Esophagus squamous epithelium (tissue), 5 donors: ENCODE measurements around the gene CEMIP. TPM values are rescaled to one million over a fixed set of nuclear protein-coding genes. Genes with fewer than 3 reads are reported as not detected.

Experiments used
- DNase-seq: peaks from one replicate; lab custom pipeline; 2025; lab: John Stamatoyannopoulos, UW
- H3K27ac ChIP-seq, 4 donors: fragments of 200-600 bp; sonication (generic); one replicate each; pipeline ENCODE4 v1.5.1; 2016 to 2019; ENCODE audit warnings: mild to moderate bottlenecking in 1 of 4
- H3K27me3 ChIP-seq, 4 donors: fragments of 200-600 bp; sonication (generic); 1 replicate in 3 of 4; 2 replicates in 1 of 4; pipeline versions ENCODE4 v1.5.1 to v1.6.0; 2017 to 2021; ENCODE audit warnings: antibody characterized with exemption in 1 of 4
- H3K36me3 ChIP-seq, 3 donors: fragments of 200-600 bp; sonication (generic); one replicate each; pipeline ENCODE4 v1.5.1; 2016 to 2019
- H3K4me1 ChIP-seq, 3 donors: fragments of 200-600 bp; sonication (generic); one replicate each; pipeline ENCODE4 v1.5.1; 2017 to 2019
- H3K4me3 ChIP-seq, 4 donors: fragments of 200-600 bp; sonication (generic); 1 replicate in 3 of 4; 2 replicates in 1 of 4; pipeline ENCODE4 v1.5.1; 2016 to 2019; ENCODE audit warnings: mild to moderate bottlenecking in 2 of 4, moderate library complexity in 1 of 4
- H3K9me3 ChIP-seq, 3 donors: fragments of 200-600 bp; sonication (generic); one replicate each; pipeline ENCODE4 v1.5.1; 2016 to 2019
- POLR2A ChIP-seq, 4 donors: fragments of 450-650 bp; IDR thresholded peaks; one replicate each; pipeline ENCODE4 v1.6.1; 2017; ENCODE audit warnings: antibody characterized with exemption in 4 of 4, mild to moderate bottlenecking in 4 of 4, moderate library complexity in 3 of 4
- WGBS, 2 donors: methylation state at CpG; one replicate each; pipeline ENCODE4 v1.1.5; 2018; 5-methylcytosine and 5-hydroxymethylcytosine counted together
- intact Hi-C: fragments of 100-400 bp; cut with DNase I; formaldehyde crosslinking; loops from one replicate; pipeline ENCODE4 v1.15.0; 2022
- total RNA-seq, 4 donors: library from RNA; depleted of rRNA; stranded (reverse); fragments of >200 nt; gene quantifications; one replicate each; pipeline ENCODE4 v1.1.0, GENCODE V29; 2016
- TF ChIP-seq, protein P1 (sequence below), 6 experiments: fragments of 450-650 bp in 4 of 6; fragments of 200-600 bp in 2 of 6; sonication (generic) in 2 of 6; IDR thresholded peaks; one replicate each; pipeline ENCODE4 v1.5.1; 2016 to 2019; ENCODE audit warnings: antibody characterized with exemption in 6 of 6, mild to moderate bottlenecking in 4 of 6, moderate library complexity in 4 of 6
- donor health status: DM: yes; HTN: yes; CAD: no.

CEMIP gene
- total RNA-seq, 4 donors from 2014 or later: 2.8 to 13.5 (median 7.6) TPM

DNA sequence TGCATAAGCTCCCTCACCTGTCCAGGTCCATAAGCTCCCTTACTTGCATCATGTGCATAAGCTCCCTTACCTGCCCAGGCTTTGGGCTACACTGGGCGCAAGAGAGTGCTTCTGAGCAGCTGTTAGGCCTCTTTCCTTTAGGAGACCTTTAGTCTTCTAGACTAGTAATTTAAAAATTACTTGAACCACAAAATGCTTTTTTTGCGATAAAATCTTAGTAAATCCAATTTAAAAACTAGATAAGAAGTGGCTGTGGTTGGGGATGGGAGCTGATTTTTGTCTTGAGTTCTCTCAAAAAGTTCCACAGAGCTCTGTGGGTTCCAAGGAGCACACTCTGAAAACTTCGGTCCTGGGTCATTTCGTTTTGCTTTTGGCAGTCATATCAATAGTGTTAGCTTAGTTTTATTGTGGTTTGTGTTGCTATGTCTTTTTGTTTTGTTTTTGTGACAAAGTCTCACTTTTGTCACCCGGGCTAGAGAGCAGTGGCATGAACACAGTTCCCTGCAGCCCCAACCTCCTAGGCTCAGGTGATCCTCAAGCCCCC, 6.7 kb downstream of the CEMIP start:
- peaks cover 0 to 25% (median 0%) of the 10 kb centered on the region in 3 donors for H3K36me3 ChIP-seq
- intact Hi-C loops: loop anchor here (10.0 kb wide), 2 partner anchors 149 to 179 kb away; no protein-coding TSS in a partner anchor
- no peak overlapping the region for H3K4me3 ChIP-seq
- no peak overlapping the region for H3K27ac ChIP-seq
- H3K9me3 ChIP-seq: no peaks in the 10 kb centered on the region
- H3K27me3 ChIP-seq: peaks cover 0 to 15% (median 0%) of the 10 kb centered on the region in 4 donors
- 84 to 88% methylated on average over 5 of the region's 5 CpGs for WGBS, 2 donors
- peaks cover under 1 to 6% (median 2%) of the 10 kb centered on the region in 3 donors for H3K4me1 ChIP-seq
- no peak for DNase-seq
- TF ChIP-seq, protein P1, sequence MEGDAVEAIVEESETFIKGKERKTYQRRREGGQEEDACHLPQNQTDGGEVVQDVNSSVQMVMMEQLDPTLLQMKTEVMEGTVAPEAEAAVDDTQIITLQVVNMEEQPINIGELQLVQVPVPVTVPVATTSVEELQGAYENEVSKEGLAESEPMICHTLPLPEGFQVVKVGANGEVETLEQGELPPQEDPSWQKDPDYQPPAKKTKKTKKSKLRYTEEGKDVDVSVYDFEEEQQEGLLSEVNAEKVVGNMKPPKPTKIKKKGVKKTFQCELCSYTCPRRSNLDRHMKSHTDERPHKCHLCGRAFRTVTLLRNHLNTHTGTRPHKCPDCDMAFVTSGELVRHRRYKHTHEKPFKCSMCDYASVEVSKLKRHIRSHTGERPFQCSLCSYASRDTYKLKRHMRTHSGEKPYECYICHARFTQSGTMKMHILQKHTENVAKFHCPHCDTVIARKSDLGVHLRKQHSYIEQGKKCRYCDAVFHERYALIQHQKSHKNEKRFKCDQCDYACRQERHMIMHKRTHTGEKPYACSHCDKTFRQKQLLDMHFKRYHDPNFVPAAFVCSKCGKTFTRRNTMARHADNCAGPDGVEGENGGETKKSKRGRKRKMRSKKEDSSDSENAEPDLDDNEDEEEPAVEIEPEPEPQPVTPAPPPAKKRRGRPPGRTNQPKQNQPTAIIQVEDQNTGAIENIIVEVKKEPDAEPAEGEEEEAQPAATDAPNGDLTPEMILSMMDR (IDR thresholded peaks at IDR 0.05): no peak
- no peak for TF ChIP-seq POLR2A (IDR thresholded peaks at IDR 0.05)

DNA sequence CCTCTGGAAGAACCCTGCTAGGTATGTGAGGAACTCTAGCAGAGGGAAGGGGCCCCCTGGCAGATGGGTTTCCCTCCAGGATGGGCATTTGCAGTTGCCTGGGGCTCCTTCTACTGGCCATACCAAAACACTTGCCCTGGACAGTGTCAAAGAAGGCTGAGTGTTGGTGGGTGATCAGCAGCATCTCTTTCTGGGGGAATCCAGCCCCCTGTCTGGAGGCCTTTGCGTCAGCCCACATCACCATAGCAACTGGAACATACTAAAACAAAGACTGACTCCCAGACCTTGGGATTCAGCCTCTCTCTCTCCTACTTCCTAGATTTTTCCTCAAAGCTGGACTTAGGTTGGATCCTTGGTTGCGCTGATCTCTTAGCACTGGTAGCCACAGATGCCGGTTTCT, 8.1 kb downstream of the CEMIP start:
- no peak overlapping the region for H3K4me3 ChIP-seq
- peaks cover 0 to 2% (median 0%) of the 10 kb centered on the region in 4 donors for H3K27me3 ChIP-seq
- DNase-seq: no peak
- peaks cover 0 to 8% (median 0%) of the 10 kb centered on the region in 3 donors for H3K4me1 ChIP-seq
- WGBS, 2 donors: 92 to 93% methylated on average over 3 of the region's 3 CpGs
- intact Hi-C loops: loop anchor here (10.0 kb wide), 2 partner anchors 147 to 177 kb away; no protein-coding TSS in a partner anchor
- peaks cover 0 to 36% (median 0%) of the 10 kb centered on the region in 3 donors for H3K36me3 ChIP-seq
- no peaks in the 10 kb centered on the region for H3K9me3 ChIP-seq
- no peak overlapping the region for H3K27ac ChIP-seq
- TF ChIP-seq, protein P1 (IDR thresholded peaks at IDR 0.05): no peak
- no peak for TF ChIP-seq POLR2A (IDR thresholded peaks at IDR 0.05)

DNA sequence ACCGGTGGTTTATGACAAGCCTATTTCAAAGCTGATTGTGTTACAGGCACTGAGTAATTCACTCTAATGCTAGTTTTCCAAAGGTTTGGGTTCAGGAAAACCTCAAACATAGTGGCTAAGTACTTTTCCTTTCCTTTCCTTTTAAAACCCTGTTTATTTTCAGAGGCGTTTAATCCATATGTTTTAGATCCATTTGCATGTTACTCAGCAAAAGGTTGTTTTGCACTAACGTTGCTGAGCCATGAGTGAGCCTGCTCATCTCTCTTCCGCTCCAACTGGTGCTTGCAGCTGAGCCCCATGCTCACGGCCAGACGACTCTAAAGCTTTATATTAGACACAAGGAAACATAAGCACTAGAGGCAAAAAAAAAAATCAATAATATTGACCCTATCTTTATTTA, 9.4 kb downstream of the CEMIP start:
- DNase-seq: no peak
- intact Hi-C loops: loop anchor here (10.0 kb wide), 2 partner anchors 146 to 176 kb away; no protein-coding TSS in a partner anchor
- Histone ChIP-seq H3K4me1 (peaks cover 0 to 8% (median 0%) of the 10 kb centered on the region in 3 donors), H3K27me3 (no peaks in the 10 kb centered on the region), H3K36me3 (peaks cover 0 to 26% (median 0%) of the 10 kb centered on the region in 3 donors), H3K9me3 (no peaks in the 10 kb centered on the region), H3K27ac (no peak overlapping the region), H3K4me3 (no peak overlapping the region)
- TF ChIP-seq POLR2A (IDR thresholded peaks at IDR 0.05): no peak
- TF ChIP-seq, protein P1 (IDR thresholded peaks at IDR 0.05): no peak
- WGBS, 2 donors: 57 to 76% methylated on average over 6 of the region's 6 CpGs

DNA sequence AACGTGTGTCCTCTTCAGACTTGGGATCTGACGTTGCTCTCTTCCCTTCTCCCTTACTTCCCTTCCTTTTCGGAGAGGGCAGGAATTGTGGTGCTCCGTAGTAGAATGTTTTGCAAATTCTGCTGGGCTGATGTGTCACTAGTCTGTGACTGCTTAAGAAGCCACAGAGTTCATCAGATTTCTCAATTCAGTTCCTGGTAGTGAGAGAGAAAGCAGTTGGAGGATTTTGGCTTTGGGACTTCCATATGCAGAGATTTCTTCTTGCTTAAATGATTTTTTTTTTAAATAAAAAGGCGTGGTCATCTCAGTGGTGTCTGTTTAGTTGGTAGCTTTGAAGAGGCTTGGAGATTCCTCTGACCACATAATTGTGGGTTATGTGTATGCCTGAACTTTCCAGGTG, 10.1 kb downstream of the CEMIP start:
- TF ChIP-seq, protein P1 (IDR thresholded peaks at IDR 0.05): no peak
- TF ChIP-seq POLR2A (IDR thresholded peaks at IDR 0.05): no peak
- Histone ChIP-seq H3K36me3 (peaks cover 0 to 18% (median 0%) of the 10 kb centered on the region in 3 donors), H3K4me3 (no peak overlapping the region), H3K27ac (no peak overlapping the region), H3K4me1 (peaks cover 0 to 8% (median 0%) of the 10 kb centered on the region in 3 donors), H3K9me3 (no peaks in the 10 kb centered on the region), H3K27me3 (no peaks in the 10 kb centered on the region)
- intact Hi-C loops: loop anchor here (10.0 kb wide), 2 partner anchors 146 to 176 kb away; no protein-coding TSS in a partner anchor
- 51 to 74% methylated on average over 5 of the region's 5 CpGs for WGBS, 2 donors
- no peak for DNase-seq

DNA sequence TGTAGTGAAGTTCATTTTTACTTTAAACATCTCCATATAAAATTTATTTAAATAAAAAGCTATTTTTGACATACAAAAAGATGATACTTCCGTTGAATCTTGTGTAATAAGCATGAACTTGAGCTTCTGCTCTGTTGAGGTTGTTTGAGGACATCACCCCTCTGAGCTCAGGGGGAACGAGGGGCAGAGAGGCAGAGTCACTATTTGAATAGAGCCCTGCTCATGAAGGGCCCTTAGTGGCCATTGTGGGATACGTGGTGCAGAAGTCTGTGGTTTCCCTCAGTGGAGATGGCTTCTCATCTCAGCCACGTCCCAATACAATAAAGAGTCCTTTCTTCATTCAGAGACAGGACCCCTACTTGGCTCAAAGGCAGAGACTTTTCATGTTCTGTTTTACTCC, 10.6 kb downstream of the CEMIP start:
- WGBS, 2 donors: 78 to 80% methylated on average over 4 of the region's 4 CpGs
- no peaks in the 10 kb centered on the region for H3K27me3 ChIP-seq
- intact Hi-C loops: loop anchor here (10.0 kb wide), 2 partner anchors 145 to 175 kb away; no protein-coding TSS in a partner anchor
- no peaks in the 10 kb centered on the region for H3K9me3 ChIP-seq
- peaks cover 0 to 17% (median 0%) of the 10 kb centered on the region in 3 donors for H3K36me3 ChIP-seq
- H3K4me1 ChIP-seq: peaks cover 0 to 8% (median 0%) of the 10 kb centered on the region in 3 donors
- no peak overlapping the region for H3K4me3 ChIP-seq
- no peak overlapping the region for H3K27ac ChIP-seq
- TF ChIP-seq POLR2A (IDR thresholded peaks at IDR 0.05): no peak
- TF ChIP-seq, protein P1 (IDR thresholded peaks at IDR 0.05): no peak
- no peak for DNase-seq
